ENCODE results near the gene PPARG. TPM values are rescaled to one million over a fixed set of nuclear protein-coding genes. Genes with fewer than 3 reads are reported as not detected.

PPARG gene
- polyA plus RNA-seq, 2 of the 4 experiments (the other 2 are of a cell fraction), result 38.9 to 43.1 TPM

DNA sequence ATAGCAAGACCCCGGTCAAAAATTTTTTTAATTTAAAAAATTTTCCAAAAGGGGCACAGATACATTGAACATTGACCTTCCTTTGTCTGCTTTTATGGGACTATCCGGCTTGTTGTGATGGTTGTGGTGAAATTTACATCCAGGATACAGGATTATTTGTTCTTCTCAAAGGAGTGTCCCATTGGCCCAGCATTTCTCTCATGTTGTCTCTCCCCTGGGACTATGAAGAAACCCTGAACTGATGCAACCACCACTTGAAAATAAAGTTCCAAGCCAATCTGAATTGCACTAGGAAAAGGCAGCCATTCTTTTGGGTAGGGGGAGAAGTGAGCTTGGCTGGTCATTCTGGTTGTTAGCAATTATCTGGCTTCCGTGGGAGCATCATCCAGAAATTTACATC is 58.4 kb downstream of the PPARG start:
- peak overlapping the region in 1 of 2 experiments; percentile 5; a peak in 3 of 6 replicates for H3K27ac ChIP-seq
- ChIA-PET CTCF (interaction anchor here (1.2 to 2.7 kb wide), 3 partner anchors 132 to 212 kb away, joined by 3 to 10 read pairs (median 4); no protein-coding TSS in a partner anchor), POLR2A (no interaction called here)
- FAIRE-seq (no peak), ATAC-seq (no peak), DNase-seq (ENCODE audit: low read depth in 1 of 2, low spot score in 1 of 2) (no peak)
- no peak overlapping the region for H3K4me3 ChIP-seq
- H3K4me2 ChIP-seq, result no peak overlapping the region
- WGBS (ENCODE audit: missing lambda C conversion rate), result 86% methylated on average over 3 of the region's 3 CpGs
- TF ChIP-seq CEBPB (IDR thresholded peaks at IDR 0.05) (0 out of 4 replicates have a peak, but pooled peaks of 1 of the 2 experiments have one; percentile 8), ESRRA (IDR thresholded peaks at IDR 0.05; ENCODE audit: borderline replicate concordance, low read length) (no peak)
- H3K9me3 ChIP-seq, result no peaks in the 10 kb centered on the region
- peaks cover 63% of the 10 kb centered on the region for H3K4me1 ChIP-seq

DNA sequence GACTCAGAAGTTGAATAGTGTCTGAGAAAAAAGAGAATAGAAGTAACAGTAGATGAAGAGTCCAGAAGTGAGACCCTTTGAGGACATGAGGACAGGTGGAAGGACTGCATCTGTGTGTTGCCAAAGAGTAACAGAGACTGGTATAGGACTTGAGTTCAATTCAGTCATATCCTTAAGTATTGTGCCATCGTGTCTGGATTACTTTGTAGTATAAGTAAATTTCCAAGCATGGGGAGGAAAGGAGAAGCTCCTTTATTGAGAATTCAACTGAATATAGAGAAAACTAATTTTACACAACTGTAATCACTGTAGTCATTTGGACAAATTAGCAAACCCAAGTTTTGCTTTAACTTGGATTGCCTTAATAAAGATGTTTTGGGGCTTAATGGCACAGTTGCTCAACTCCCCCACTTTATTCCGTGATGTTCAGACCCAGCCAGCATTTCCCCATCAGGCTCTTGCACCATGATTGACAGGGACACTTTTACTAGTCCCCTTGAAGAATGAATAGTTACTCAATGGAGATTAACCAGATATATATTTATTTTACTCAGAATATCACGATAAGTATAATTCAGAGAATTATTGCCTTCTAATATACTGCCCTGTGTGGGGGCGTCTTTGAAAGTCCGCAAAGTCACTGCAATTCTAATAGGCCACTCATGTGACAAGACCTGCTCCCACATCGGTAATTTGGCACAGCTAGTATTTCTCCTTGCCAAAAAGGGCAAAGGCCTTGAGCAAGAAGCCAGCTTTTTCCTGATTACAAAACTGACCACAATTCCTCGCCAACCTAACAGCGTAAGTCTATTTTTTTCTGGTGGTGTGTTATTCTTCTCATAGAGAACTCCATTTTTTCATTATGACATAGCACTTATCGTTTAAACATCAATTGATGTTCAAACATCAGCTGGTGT is 61.3 kb downstream of the PPARG start:
- FAIRE-seq (no peak), DNase-seq (ENCODE audit: low read depth in 1 of 2, low spot score in 1 of 2) (no peak), ATAC-seq (no peak)
- WGBS (ENCODE audit: missing lambda C conversion rate), result 73% methylated on average over 9 of the region's 9 CpGs
- TF ChIP-seq CEBPB (IDR thresholded peaks at IDR 0.05), result peak in 1 of 2 experiments; percentile 47; a peak in 1 of 4 replicates
- TF ChIP-seq EP300 (IDR thresholded peaks at IDR 0.05), result peak in 1 of 2 experiments; percentile 46; a peak in 1 of 5 replicates
- TF ChIP-seq RAD21 (conservative IDR thresholded peaks at IDR 0.05 in 1 of 2, IDR thresholded peaks at IDR 0.05 in 1 of 2), result 0 out of 5 replicates have a peak, but pooled peaks of 1 of the 2 experiments have one; percentile 8
- TF ChIP-seq, protein P1, sequence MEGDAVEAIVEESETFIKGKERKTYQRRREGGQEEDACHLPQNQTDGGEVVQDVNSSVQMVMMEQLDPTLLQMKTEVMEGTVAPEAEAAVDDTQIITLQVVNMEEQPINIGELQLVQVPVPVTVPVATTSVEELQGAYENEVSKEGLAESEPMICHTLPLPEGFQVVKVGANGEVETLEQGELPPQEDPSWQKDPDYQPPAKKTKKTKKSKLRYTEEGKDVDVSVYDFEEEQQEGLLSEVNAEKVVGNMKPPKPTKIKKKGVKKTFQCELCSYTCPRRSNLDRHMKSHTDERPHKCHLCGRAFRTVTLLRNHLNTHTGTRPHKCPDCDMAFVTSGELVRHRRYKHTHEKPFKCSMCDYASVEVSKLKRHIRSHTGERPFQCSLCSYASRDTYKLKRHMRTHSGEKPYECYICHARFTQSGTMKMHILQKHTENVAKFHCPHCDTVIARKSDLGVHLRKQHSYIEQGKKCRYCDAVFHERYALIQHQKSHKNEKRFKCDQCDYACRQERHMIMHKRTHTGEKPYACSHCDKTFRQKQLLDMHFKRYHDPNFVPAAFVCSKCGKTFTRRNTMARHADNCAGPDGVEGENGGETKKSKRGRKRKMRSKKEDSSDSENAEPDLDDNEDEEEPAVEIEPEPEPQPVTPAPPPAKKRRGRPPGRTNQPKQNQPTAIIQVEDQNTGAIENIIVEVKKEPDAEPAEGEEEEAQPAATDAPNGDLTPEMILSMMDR (IDR thresholded peaks at IDR 0.05), result no peak
- Histone ChIP-seq H3K9me3 (no peaks in the 10 kb centered on the region), H3K4me2 (peak overlapping the region; percentile 35), H3K4me1 (peaks cover 75% of the 10 kb centered on the region), H3K4me3 (no peak overlapping the region), H3K27ac (peak overlapping the region; percentile 25 to 45; a peak in 4 of 6 replicates)
- ChIA-PET CTCF (interaction anchor here (0.9 to 2.2 kb wide), 5 partner anchors 10 to 215 kb away, joined by 3 to 7 read pairs (median 3); no protein-coding TSS in a partner anchor), POLR2A (no interaction called here)

DNA sequence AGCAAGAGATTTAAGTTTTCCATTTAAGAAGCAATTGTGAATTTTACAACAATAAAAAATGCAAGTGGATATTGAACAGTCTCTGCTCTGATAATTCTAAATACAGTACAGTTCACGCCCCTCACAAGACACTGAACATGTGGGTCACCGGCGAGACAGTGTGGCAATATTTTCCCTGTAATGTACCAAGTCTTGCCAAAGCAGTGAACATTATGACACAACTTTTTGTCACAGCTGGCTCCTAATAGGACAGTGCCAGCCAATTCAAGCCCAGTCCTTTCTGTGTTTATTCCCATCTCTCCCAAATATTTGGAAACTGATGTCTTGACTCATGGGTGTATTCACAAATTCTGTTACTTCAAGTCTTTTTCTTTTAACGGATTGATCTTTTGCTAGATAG is 62.3 kb downstream of the PPARG start:
- H3K4me3 ChIP-seq, result no peak overlapping the region
- no peaks in the 10 kb centered on the region for H3K9me3 ChIP-seq
- TF ChIP-seq, protein P2, sequence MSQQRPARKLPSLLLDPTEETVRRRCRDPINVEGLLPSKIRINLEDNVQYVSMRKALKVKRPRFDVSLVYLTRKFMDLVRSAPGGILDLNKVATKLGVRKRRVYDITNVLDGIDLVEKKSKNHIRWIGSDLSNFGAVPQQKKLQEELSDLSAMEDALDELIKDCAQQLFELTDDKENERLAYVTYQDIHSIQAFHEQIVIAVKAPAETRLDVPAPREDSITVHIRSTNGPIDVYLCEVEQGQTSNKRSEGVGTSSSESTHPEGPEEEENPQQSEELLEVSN (IDR thresholded peaks at IDR 0.05; ENCODE audit: borderline replicate concordance, low read depth), result no peak
- no peak for TF ChIP-seq EP300 (IDR thresholded peaks at IDR 0.05)
- no peak for TF ChIP-seq BHLHE40 (IDR thresholded peaks at IDR 0.05; ENCODE audit: low read depth, low read length)
- TF ChIP-seq, protein P3, sequence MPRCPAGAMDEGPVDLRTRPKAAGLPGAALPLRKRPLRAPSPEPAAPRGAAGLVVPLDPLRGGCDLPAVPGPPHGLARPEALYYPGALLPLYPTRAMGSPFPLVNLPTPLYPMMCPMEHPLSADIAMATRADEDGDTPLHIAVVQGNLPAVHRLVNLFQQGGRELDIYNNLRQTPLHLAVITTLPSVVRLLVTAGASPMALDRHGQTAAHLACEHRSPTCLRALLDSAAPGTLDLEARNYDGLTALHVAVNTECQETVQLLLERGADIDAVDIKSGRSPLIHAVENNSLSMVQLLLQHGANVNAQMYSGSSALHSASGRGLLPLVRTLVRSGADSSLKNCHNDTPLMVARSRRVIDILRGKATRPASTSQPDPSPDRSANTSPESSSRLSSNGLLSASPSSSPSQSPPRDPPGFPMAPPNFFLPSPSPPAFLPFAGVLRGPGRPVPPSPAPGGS (IDR thresholded peaks at IDR 0.05), result no peak
- TF ChIP-seq SMC3 (IDR thresholded peaks at IDR 0.05), result no peak
- TF ChIP-seq MAFK (IDR thresholded peaks at IDR 0.05; ENCODE audit: partially characterized antibody), result no peak
- TF ChIP-seq PHF8 (IDR thresholded peaks at IDR 0.05; ENCODE audit: borderline replicate concordance, low read depth), result no peak
- TF ChIP-seq, protein P4, sequence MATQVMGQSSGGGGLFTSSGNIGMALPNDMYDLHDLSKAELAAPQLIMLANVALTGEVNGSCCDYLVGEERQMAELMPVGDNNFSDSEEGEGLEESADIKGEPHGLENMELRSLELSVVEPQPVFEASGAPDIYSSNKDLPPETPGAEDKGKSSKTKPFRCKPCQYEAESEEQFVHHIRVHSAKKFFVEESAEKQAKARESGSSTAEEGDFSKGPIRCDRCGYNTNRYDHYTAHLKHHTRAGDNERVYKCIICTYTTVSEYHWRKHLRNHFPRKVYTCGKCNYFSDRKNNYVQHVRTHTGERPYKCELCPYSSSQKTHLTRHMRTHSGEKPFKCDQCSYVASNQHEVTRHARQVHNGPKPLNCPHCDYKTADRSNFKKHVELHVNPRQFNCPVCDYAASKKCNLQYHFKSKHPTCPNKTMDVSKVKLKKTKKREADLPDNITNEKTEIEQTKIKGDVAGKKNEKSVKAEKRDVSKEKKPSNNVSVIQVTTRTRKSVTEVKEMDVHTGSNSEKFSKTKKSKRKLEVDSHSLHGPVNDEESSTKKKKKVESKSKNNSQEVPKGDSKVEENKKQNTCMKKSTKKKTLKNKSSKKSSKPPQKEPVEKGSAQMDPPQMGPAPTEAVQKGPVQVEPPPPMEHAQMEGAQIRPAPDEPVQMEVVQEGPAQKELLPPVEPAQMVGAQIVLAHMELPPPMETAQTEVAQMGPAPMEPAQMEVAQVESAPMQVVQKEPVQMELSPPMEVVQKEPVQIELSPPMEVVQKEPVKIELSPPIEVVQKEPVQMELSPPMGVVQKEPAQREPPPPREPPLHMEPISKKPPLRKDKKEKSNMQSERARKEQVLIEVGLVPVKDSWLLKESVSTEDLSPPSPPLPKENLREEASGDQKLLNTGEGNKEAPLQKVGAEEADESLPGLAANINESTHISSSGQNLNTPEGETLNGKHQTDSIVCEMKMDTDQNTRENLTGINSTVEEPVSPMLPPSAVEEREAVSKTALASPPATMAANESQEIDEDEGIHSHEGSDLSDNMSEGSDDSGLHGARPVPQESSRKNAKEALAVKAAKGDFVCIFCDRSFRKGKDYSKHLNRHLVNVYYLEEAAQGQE (IDR thresholded peaks at IDR 0.05), result no peak
- TF ChIP-seq, protein P5, sequence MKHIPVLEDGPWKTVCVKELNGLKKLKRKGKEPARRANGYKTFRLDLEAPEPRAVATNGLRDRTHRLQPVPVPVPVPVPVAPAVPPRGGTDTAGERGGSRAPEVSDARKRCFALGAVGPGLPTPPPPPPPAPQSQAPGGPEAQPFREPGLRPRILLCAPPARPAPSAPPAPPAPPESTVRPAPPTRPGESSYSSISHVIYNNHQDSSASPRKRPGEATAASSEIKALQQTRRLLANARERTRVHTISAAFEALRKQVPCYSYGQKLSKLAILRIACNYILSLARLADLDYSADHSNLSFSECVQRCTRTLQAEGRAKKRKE (CRISPR knock-in tag; IDR thresholded peaks at IDR 0.05; ENCODE audit: low read depth), result no peak
- no peak for TF ChIP-seq TP53 (CRISPR knock-in tag; IDR thresholded peaks at IDR 0.05)
- TF ChIP-seq RCOR1 (IDR thresholded peaks at IDR 0.05; ENCODE audit: low read depth, low read length), result no peak
- TF ChIP-seq CBX2 (IDR thresholded peaks at IDR 0.05; ENCODE audit: borderline replicate concordance, low read depth), result no peak
- TF ChIP-seq, protein P6, sequence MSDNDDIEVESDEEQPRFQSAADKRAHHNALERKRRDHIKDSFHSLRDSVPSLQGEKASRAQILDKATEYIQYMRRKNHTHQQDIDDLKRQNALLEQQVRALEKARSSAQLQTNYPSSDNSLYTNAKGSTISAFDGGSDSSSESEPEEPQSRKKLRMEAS (IDR thresholded peaks at IDR 0.05), result no peak
- no peak for TF ChIP-seq POLR2A (IDR thresholded peaks at IDR 0.05; ENCODE audit: low read length)
- no peak for TF ChIP-seq CHD2 (IDR thresholded peaks at IDR 0.05; ENCODE audit: low read length, partially characterized antibody)
- no peak for TF ChIP-seq ZSCAN20 (CRISPR knock-in tag; IDR thresholded peaks at IDR 0.05)
- no peak for TF ChIP-seq ZC3H11A (IDR thresholded peaks at IDR 0.05)
- peak overlapping the region; percentile 35; the same call in 2 of the 3 replicates for H3K4me2 ChIP-seq
- 86% methylated on average over 4 of the region's 4 CpGs for WGBS (ENCODE audit: missing lambda C conversion rate)
- peak overlapping the region; percentile 25 to 52; a peak in 4 of 6 replicates for H3K27ac ChIP-seq
- ATAC-seq (peak in 1 of 2 experiments; percentile 21; a peak in 2 of 6 replicates), FAIRE-seq (no peak), DNase-seq (ENCODE audit: low read depth in 1 of 2, low spot score in 1 of 2) (no peak)
- ChIA-PET CTCF (interaction anchor here (1.1 to 2.2 kb wide), 3 partner anchors 11 to 216 kb away, joined by 3 to 7 read pairs (median 4); no protein-coding TSS in a partner anchor), POLR2A (no interaction called here)
- H3K4me1 ChIP-seq, result peaks cover 72% of the 10 kb centered on the region
